Tibial nerve (tissue), 4 donors: ENCODE measurements around the gene TEX19. TPM values are rescaled to one million over a fixed set of nuclear protein-coding genes. Genes with fewer than 3 reads are reported as not detected.

Source experiments
- DNase-seq, 2 donors: peaks; one replicate each; pipeline ENCODE4 v3.0.0-alpha.2; 2019; ENCODE audit warnings: low spot score in 2 of 2
- H3K27ac ChIP-seq, 4 donors: fragments of 200-600 bp; sonication (generic) in 3 of 4; one replicate each; pipeline ENCODE4 v1.5.1; 2017 to 2019; ENCODE audit warnings: mild to moderate bottlenecking in 1 of 4
- H3K27me3 ChIP-seq, 2 donors: fragments of 200-600 bp; sonication (generic) in 1 of 2; one replicate each; pipeline versions ENCODE4 v1.5.1 to v1.6.0; 2017 to 2019
- H3K36me3 ChIP-seq, 3 donors: fragments of 200-600 bp; sonication (generic); one replicate each; pipeline ENCODE4 v1.5.1; 2018 to 2019
- H3K4me1 ChIP-seq, 4 donors: fragments of 200-600 bp; sonication (generic) in 3 of 4; one replicate each; pipeline ENCODE4 v1.5.1; 2017 to 2019
- H3K4me3 ChIP-seq, 4 donors: fragments of 200-600 bp; sonication (generic) in 3 of 4; one replicate each; pipeline ENCODE4 v1.5.1; 2017 to 2019; ENCODE audit warnings: mild to moderate bottlenecking in 1 of 4, moderate library complexity in 1 of 4
- H3K9me3 ChIP-seq, 4 donors: fragments of 200-600 bp; sonication (generic) in 3 of 4; one replicate each; pipeline ENCODE4 v1.5.1; 2017 to 2019
- CTCF ChIP-seq, 5 experiments: fragments of 200-600 bp in 3 of 5; fragments of 450-650 bp in 2 of 5; sonication (generic) in 3 of 5; IDR thresholded peaks; one replicate each; pipeline ENCODE4 v1.5.1; 2016 to 2019; ENCODE audit warnings: antibody characterized with exemption in 5 of 5, mild to moderate bottlenecking in 3 of 5, moderate library complexity in 2 of 5
- EP300 ChIP-seq, 2 donors: sonication (generic); formaldehyde crosslinking; IDR thresholded peaks; one replicate each; pipeline ENCODE4 v1.6.1; 2017; ENCODE audit warnings: antibody characterized with exemption in 2 of 2, mild to moderate bottlenecking in 1 of 2
- POLR2A ChIP-seq, 2 donors: fragments of 450-650 bp; IDR thresholded peaks; one replicate each; pipeline ENCODE4 v1.6.1; 2017; ENCODE audit warnings: antibody characterized with exemption in 2 of 2, mild to moderate bottlenecking in 2 of 2, moderate library complexity in 2 of 2
- WGBS, 2 donors: methylation state at CpG; one replicate each; pipeline ENCODE4 v1.1.5; 2018; 5-methylcytosine and 5-hydroxymethylcytosine counted together
- total RNA-seq, 4 donors: library from RNA; depleted of rRNA; stranded (reverse); fragments of >200 nt; gene quantifications; one replicate each; pipeline ENCODE4 v1.1.0, GENCODE V29; 2016

The TEX19 gene
- total RNA-seq, 4 donors from 2014 or later, result not detected

- 76 to 88% methylated on average over 21 of the region's 21 CpGs for WGBS, 2 donors
- Histone ChIP-seq H3K27me3 (peaks cover 0 to 32% of the 10 kb centered on the region in 2 donors), H3K36me3 (peaks cover 0 to 41% (median 0%) of the 10 kb centered on the region in 3 donors), H3K27ac (no peak overlapping the region), H3K9me3 (no peaks in the 10 kb centered on the region), H3K4me1 (peaks cover 0 to 36% (median 5%) of the 10 kb centered on the region in 4 donors), H3K4me3 (no peak overlapping the region)
- DNase-seq, result no peak
- TF ChIP-seq CTCF (IDR thresholded peaks at IDR 0.05) (no peak), POLR2A (IDR thresholded peaks at IDR 0.05) (no peak), EP300 (IDR thresholded peaks at IDR 0.05) (no peak)
Measured at GRCh38 chr17:82388922-82389283, 29.9 kb downstream of the TEX19 start.

- DNase-seq, result no peak
- WGBS, 2 donors, result 81 to 82% methylated on average over 10 of the region's 10 CpGs
- H3K27me3 ChIP-seq, result peaks cover 0 to 28% of the 10 kb centered on the region in 2 donors
- peaks cover 0 to 46% (median 0%) of the 10 kb centered on the region in 3 donors for H3K36me3 ChIP-seq
- TF ChIP-seq POLR2A (IDR thresholded peaks at IDR 0.05), result no peak
- TF ChIP-seq CTCF (IDR thresholded peaks at IDR 0.05), result no peak
- no peak for TF ChIP-seq EP300 (IDR thresholded peaks at IDR 0.05)
- no peaks in the 10 kb centered on the region for H3K9me3 ChIP-seq
- no peak overlapping the region for H3K27ac ChIP-seq
- H3K4me1 ChIP-seq, result peaks cover 0 to 34% (median 5%) of the 10 kb centered on the region in 4 donors
- no peak overlapping the region for H3K4me3 ChIP-seq
Measured at GRCh38 chr17:82389379-82389778, 30.3 kb downstream of the TEX19 start.

- Histone ChIP-seq H3K27ac (no peak overlapping the region), H3K36me3 (peaks cover 0 to 54% (median 0%) of the 10 kb centered on the region in 3 donors), H3K9me3 (no peaks in the 10 kb centered on the region), H3K4me3 (no peak overlapping the region), H3K27me3 (peaks cover 0 to 19% of the 10 kb centered on the region in 2 donors), H3K4me1 (peaks cover 0 to 25% (median 4%) of the 10 kb centered on the region in 4 donors)
- WGBS, 2 donors, result 86 to 89% methylated on average over 28 to 31 of the region's 34 CpGs
- TF ChIP-seq EP300 (IDR thresholded peaks at IDR 0.05) (no peak), CTCF (IDR thresholded peaks at IDR 0.05) (no peak), POLR2A (IDR thresholded peaks at IDR 0.05) (no peak)
- no peak for DNase-seq
Measured at GRCh38 chr17:82390015-82390859, 31.2 kb downstream of the TEX19 start.

GRCh38 chr17:82390860-82391435 lies 31.9 kb downstream of the TEX19 start:
- TF ChIP-seq POLR2A (IDR thresholded peaks at IDR 0.05) (no peak), EP300 (IDR thresholded peaks at IDR 0.05) (no peak), CTCF (IDR thresholded peaks at IDR 0.05) (no peak)
- no peaks in the 10 kb centered on the region for H3K9me3 ChIP-seq
- no peak overlapping the region for H3K27ac ChIP-seq
- no peak for DNase-seq
- no peak overlapping the region for H3K4me3 ChIP-seq
- peaks cover 0 to 18% (median 3%) of the 10 kb centered on the region in 4 donors for H3K4me1 ChIP-seq
- H3K27me3 ChIP-seq, result peaks cover 0 to 13% of the 10 kb centered on the region in 2 donors
- WGBS, 2 donors, result 72 to 80% methylated on average over 11 to 13 of the region's 13 CpGs
- peaks cover 0 to 58% (median 0%) of the 10 kb centered on the region in 3 donors for H3K36me3 ChIP-seq
